Gastrocnemius medialis (tissue), 4 donors: ENCODE data around the gene EFHD1. TPM values are rescaled to one million over a fixed set of nuclear protein-coding genes. Genes with fewer than 3 reads are reported as not detected.

ENCODE experiments used
- ATAC-seq, 2 donors: fragments of 150-250 bp; one replicate each; pipeline ENCODE4 v1.9.1; 2016
- DNase-seq, 2 donors: peaks; one replicate each; pipeline ENCODE4 v3.0.0-alpha.2; 2019
- H3K27ac ChIP-seq, 4 donors: fragments of 200-600 bp; sonication (generic); 1 replicate in 1 of 4; 2 replicates in 3 of 4; pipeline ENCODE4 v1.5.1; 2016 to 2018; ENCODE audit warnings: mild to moderate bottlenecking in 2 of 4, moderate library complexity in 1 of 4
- H3K27me3 ChIP-seq, 3 donors: fragments of 200-600 bp; sonication (generic) in 2 of 3; 1 replicate in 1 of 3; 2 replicates in 2 of 3; pipeline versions ENCODE4 v1.5.1 to v1.6.0; 2016 to 2019; ENCODE audit warnings: mild to moderate bottlenecking in 1 of 3, moderate library complexity in 1 of 3
- H3K36me3 ChIP-seq, 2 donors: fragments of 200-600 bp; sonication (generic) in 1 of 2; one replicate each; pipeline ENCODE4 v1.5.1; 2017 to 2018
- H3K4me1 ChIP-seq, 2 donors: fragments of 200-600 bp; sonication (generic) in 1 of 2; one replicate each; pipeline ENCODE4 v1.5.1; 2016 to 2017; ENCODE audit warnings: mild to moderate bottlenecking in 2 of 2
- H3K4me3 ChIP-seq, 4 donors: fragments of 200-600 bp; sonication (generic) in 3 of 4; 1 replicate in 1 of 4; 2 replicates in 3 of 4; pipeline ENCODE4 v1.5.1; 2016 to 2019; ENCODE audit warnings: mild to moderate bottlenecking in 2 of 4
- H3K9me3 ChIP-seq, 3 donors: fragments of 200-600 bp; sonication (generic) in 2 of 3; 1 replicate in 1 of 3; 2 replicates in 2 of 3; pipeline ENCODE4 v1.5.1; 2016 to 2019
- CTCF ChIP-seq, 5 experiments: fragments of 450-650 bp in 3 of 5; fragments of 200-600 bp in 2 of 5; sonication (generic) in 2 of 5; IDR thresholded peaks in 4 of 5; conservative IDR thresholded peaks in 1 of 5; 1 replicate in 4 of 5; 2 replicates in 1 of 5; pipeline ENCODE4 v1.5.1; 2016 to 2019; ENCODE audit warnings: antibody characterized with exemption in 5 of 5, mild to moderate bottlenecking in 3 of 5, moderate library complexity in 3 of 5
- POLR2A ChIP-seq, 2 donors: fragments of 450-650 bp; IDR thresholded peaks; one replicate each; pipeline ENCODE4 v1.6.1; 2017; ENCODE audit warnings: antibody characterized with exemption in 2 of 2, mild to moderate bottlenecking in 2 of 2, moderate library complexity in 2 of 2
- in situ Hi-C, 4 donors: fragments of 200-750 bp; cut with MboI; loops; one replicate each; pipeline versions ENCODE4 v1.15.0 to v1.8.0; 2017; ENCODE audit warnings: low sequenced_read_pairs in 4 of 4
- intact Hi-C: fragments of 100-400 bp; cut with DNase I; formaldehyde crosslinking; loops from one replicate; pipeline ENCODE4 v1.15.1; 2023; ENCODE audit warnings: low total_unique reads
- total RNA-seq, 4 donors: library from RNA; depleted of rRNA; stranded (reverse); fragments of >200 nt; gene quantifications; one replicate each; pipeline versions ENCODE4 v1.1.0 to v1.2.3, GENCODE V29; 2016

Gene EFHD1
- total RNA-seq, 4 donors from 2014 or later = 13.4 to 29.0 (median 13.9) TPM

- no peak for DNase-seq
- TF ChIP-seq POLR2A (IDR thresholded peaks at IDR 0.05) = no peak
- no peak for TF ChIP-seq CTCF (IDR thresholded peaks at IDR 0.05 in 4 of 5, conservative IDR thresholded peaks at IDR 0.05 in 1 of 5)
- no peak for ATAC-seq
- Histone ChIP-seq H3K4me1 (peaks cover 8 to 14% of the 10 kb centered on the region in 2 donors), H3K27ac (no peak overlapping the region), H3K9me3 (no peaks in the 10 kb centered on the region), H3K36me3 (peaks cover 0 to 15% of the 10 kb centered on the region in 2 donors), H3K4me3 (no peak overlapping the region), H3K27me3 (no peaks in the 10 kb centered on the region)
- intact Hi-C loops (no loop called here), in situ Hi-C loops (no loop called here)
Observed at GRCh38 chr2:232723027-232723426, 89.6 kb downstream of the EFHD1 start.

GRCh38 chr2:232728785-232729184 lies 95.4 kb downstream of the EFHD1 start:
- intact Hi-C loops (no loop called here), in situ Hi-C loops (no loop called here)
- TF ChIP-seq POLR2A (IDR thresholded peaks at IDR 0.05) = no peak
- no peak for DNase-seq
- H3K36me3 ChIP-seq = peaks cover 0 to 21% of the 10 kb centered on the region in 2 donors
- no peak for ATAC-seq
- no peak overlapping the region for H3K27ac ChIP-seq
- no peaks in the 10 kb centered on the region for H3K4me1 ChIP-seq
- no peak overlapping the region for H3K4me3 ChIP-seq
- no peaks in the 10 kb centered on the region for H3K27me3 ChIP-seq
- H3K9me3 ChIP-seq = no peaks in the 10 kb centered on the region

GRCh38 chr2:232731470-232731869 lies 98.1 kb downstream of the EFHD1 start:
- DNase-seq (no peak), ATAC-seq (no peak)
- no peak for TF ChIP-seq POLR2A (IDR thresholded peaks at IDR 0.05)
- no peak for TF ChIP-seq CTCF (IDR thresholded peaks at IDR 0.05 in 4 of 5, conservative IDR thresholded peaks at IDR 0.05 in 1 of 5)
- H3K36me3 ChIP-seq = peaks cover 0 to 21% of the 10 kb centered on the region in 2 donors
- H3K4me3 ChIP-seq = no peak overlapping the region
- H3K4me1 ChIP-seq = no peaks in the 10 kb centered on the region
- no peak overlapping the region for H3K27ac ChIP-seq
- no peaks in the 10 kb centered on the region for H3K9me3 ChIP-seq
- intact Hi-C loops = no loop called here
- in situ Hi-C loops = no loop called here
- no peaks in the 10 kb centered on the region for H3K27me3 ChIP-seq

Other genes starting within 250 kb of the EFHD1 start
- not detected for gene ALPG, start 226.8 kb upstream of the EFHD1 start, total RNA-seq
- not detected for gene ALPI, start 177.5 kb upstream of the EFHD1 start, total RNA-seq
- gene ECEL1, start 145.8 kb upstream of the EFHD1 start, total RNA-seq = 1 to 10 TPM in 1 of 4 donors, under 1 TPM in 2, not detected in 1; 0.51 to 1.5 (median 0.55) TPM
- 1 to 10 TPM; 1.0 to 3.2 (median 2.2) TPM for gene PRSS56, start 113.2 kb upstream of the EFHD1 start, total RNA-seq
- 100 to 1,000 TPM in 1 of 4 donors, 10 to 100 TPM in 3; 49.1 to 119 (median 81.1) TPM for gene CHRND, start 107.4 kb upstream of the EFHD1 start, total RNA-seq
- 10 to 100 TPM in 3 of 4 donors, 1 to 10 TPM in 1; 3.5 to 57.5 (median 24.6) TPM for gene CHRNG, start 93.9 kb upstream of the EFHD1 start, total RNA-seq
- gene TIGD1, start 83.0 kb upstream of the EFHD1 start, total RNA-seq = 1 to 10 TPM; 1.4 to 3.0 (median 2.1) TPM
- gene EIF4E2, start 82.9 kb upstream of the EFHD1 start, total RNA-seq = 100 to 1,000 TPM in 1 of 4 donors, 10 to 100 TPM in 3; 57.9 to 111 (median 71.2) TPM
- gene GIGYF2, start 63.7 kb downstream of the EFHD1 start, total RNA-seq = 10 to 100 TPM; 55.7 to 87.8 (median 66.1) TPM
- not detected for gene KCNJ13, start 143.0 kb downstream of the EFHD1 start, total RNA-seq
- 1 to 10 TPM in 2 of 4 donors, under 1 TPM in 2; 0.12 to 4.1 (median 1.1) TPM for gene SNORC, start 236.7 kb downstream of the EFHD1 start, total RNA-seq